ENCODE results near the gene OR2G3.

DNA sequence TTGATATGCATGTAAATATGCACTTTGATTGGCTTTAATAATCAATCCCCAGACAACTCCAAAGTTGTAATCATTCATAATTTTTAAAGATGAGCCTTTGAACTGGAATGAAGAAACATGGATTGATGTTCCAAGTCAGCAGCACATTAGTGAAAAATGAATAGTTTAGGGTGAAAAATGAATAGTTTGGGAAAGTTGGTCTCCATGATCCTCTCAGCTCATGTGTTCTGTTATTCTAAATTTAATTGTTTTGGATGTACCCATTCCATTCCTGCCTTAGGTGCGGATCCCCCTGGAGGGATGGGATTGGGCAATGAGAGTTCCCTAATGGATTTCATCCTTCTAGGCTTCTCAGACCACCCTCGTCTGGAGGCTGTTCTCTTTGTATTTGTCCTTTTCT, at the start of gene OR2G3:
- TF ChIP-seq, protein P1, sequence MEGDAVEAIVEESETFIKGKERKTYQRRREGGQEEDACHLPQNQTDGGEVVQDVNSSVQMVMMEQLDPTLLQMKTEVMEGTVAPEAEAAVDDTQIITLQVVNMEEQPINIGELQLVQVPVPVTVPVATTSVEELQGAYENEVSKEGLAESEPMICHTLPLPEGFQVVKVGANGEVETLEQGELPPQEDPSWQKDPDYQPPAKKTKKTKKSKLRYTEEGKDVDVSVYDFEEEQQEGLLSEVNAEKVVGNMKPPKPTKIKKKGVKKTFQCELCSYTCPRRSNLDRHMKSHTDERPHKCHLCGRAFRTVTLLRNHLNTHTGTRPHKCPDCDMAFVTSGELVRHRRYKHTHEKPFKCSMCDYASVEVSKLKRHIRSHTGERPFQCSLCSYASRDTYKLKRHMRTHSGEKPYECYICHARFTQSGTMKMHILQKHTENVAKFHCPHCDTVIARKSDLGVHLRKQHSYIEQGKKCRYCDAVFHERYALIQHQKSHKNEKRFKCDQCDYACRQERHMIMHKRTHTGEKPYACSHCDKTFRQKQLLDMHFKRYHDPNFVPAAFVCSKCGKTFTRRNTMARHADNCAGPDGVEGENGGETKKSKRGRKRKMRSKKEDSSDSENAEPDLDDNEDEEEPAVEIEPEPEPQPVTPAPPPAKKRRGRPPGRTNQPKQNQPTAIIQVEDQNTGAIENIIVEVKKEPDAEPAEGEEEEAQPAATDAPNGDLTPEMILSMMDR (conservative IDR thresholded peaks at IDR 0.05; ENCODE audit: low read depth in 2 of 2), result no peak
- TF ChIP-seq, protein P2, sequence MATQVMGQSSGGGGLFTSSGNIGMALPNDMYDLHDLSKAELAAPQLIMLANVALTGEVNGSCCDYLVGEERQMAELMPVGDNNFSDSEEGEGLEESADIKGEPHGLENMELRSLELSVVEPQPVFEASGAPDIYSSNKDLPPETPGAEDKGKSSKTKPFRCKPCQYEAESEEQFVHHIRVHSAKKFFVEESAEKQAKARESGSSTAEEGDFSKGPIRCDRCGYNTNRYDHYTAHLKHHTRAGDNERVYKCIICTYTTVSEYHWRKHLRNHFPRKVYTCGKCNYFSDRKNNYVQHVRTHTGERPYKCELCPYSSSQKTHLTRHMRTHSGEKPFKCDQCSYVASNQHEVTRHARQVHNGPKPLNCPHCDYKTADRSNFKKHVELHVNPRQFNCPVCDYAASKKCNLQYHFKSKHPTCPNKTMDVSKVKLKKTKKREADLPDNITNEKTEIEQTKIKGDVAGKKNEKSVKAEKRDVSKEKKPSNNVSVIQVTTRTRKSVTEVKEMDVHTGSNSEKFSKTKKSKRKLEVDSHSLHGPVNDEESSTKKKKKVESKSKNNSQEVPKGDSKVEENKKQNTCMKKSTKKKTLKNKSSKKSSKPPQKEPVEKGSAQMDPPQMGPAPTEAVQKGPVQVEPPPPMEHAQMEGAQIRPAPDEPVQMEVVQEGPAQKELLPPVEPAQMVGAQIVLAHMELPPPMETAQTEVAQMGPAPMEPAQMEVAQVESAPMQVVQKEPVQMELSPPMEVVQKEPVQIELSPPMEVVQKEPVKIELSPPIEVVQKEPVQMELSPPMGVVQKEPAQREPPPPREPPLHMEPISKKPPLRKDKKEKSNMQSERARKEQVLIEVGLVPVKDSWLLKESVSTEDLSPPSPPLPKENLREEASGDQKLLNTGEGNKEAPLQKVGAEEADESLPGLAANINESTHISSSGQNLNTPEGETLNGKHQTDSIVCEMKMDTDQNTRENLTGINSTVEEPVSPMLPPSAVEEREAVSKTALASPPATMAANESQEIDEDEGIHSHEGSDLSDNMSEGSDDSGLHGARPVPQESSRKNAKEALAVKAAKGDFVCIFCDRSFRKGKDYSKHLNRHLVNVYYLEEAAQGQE (IDR thresholded peaks at IDR 0.05; ENCODE audit: unreplicated experiment), result no peak

Data from GM23338 (cell line).